A673 (cell line): ENCODE data around the gene ADCY10.

Source experiments
- CTCF ChIP-seq: fragments of 300-800, 200-600 bp; sonication (generic); conservative IDR thresholded peaks from 2 replicates; pipeline ENCODE4 v1.5.1; 2017; ENCODE audit warnings: low read depth, mild to moderate bottlenecking, antibody characterized with exemption, low read length, moderate library complexity, mixed read lengths
- EZH2 ChIP-seq: fragments of 200-600 bp; sonication (generic); IDR thresholded peaks from 2 replicates; pipeline ENCODE4 v1.6.1; 2017; ENCODE audit warnings: borderline replicate concordance, low read depth, mild to moderate bottlenecking, mixed read lengths, antibody characterized with exemption, low read length; ENCODE audit not compliant: poor library complexity, severe bottlenecking

DNA sequence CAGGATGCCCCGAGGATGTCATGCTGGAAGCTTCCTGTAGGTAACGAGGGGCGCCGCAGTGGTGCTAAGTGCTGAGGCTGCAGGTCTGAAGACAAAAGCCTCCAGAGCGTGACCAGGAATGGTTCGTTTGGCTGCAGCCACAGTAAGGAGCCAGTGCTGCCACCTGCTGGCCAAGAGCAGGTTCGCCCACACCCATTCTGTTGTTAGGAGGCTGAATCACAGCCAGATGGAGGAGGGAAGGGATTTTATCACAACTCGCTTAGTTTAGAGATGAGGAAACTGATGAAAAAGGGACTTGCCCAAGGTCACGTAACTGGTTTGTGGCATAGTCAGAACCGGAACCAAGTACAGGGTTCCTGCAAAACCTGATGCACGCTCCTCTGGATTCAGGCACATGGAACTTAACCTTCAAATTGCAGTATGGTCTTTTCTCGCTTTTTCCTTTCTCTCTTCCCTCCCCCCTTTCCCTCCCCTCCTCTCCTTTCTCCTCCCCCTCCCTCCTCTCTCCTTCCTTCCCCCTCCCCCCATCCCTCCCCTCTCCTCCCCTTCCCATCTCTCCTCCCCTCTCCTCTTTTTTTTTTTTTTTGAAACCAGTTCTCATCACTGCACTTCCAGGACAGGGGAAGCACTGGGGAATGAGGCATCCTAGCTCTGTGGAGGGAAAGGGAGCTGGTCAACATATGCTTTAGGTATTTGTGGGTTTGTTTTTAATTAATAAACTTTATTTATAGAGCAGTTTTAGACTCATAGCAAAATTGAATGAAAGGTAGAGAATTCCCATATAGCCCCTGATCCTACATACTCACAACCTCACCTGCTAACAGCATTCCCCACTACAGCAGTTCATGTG lies 110.4 kb downstream of the ADCY10 start:
- TF ChIP-seq CTCF (peak; percentile 99), EZH2 (no peak)
